KOPT-K1 (cell line): ENCODE results near the gene ANKRD13A.
"Not testable (repeated sequence)": the region's sequence is repeated elsewhere in the genome, so short reads cannot be mapped to it uniquely, and the experiment has no call there.

ENCODE experiments used
- H3K27ac ChIP-seq: fragments of 200-600 bp; sonication (generic); 2 replicates; pipeline ENCODE4 v1.5.1; 2016; ENCODE audit warnings: antibody characterized with exemption, mild to moderate bottlenecking, low read depth, low read length; ENCODE audit not compliant: poor library complexity, severe bottlenecking
- H3K36me3 ChIP-seq: fragments of 200-600 bp; sonication (generic); 2 replicates; pipeline ENCODE4 v1.5.1; 2017; ENCODE audit warnings: antibody characterized with exemption, mild to moderate bottlenecking, low read length, moderate library complexity; ENCODE audit not compliant: insufficient read depth
- H3K9me3 ChIP-seq: fragments of 200-600 bp; sonication (generic); 2 replicates; pipeline ENCODE4 v1.5.1; 2017; ENCODE audit warnings: antibody characterized with exemption, low read length, mild to moderate bottlenecking; ENCODE audit not compliant: insufficient read depth, poor library complexity, severe bottlenecking

ANKRD13A gene

DNA sequence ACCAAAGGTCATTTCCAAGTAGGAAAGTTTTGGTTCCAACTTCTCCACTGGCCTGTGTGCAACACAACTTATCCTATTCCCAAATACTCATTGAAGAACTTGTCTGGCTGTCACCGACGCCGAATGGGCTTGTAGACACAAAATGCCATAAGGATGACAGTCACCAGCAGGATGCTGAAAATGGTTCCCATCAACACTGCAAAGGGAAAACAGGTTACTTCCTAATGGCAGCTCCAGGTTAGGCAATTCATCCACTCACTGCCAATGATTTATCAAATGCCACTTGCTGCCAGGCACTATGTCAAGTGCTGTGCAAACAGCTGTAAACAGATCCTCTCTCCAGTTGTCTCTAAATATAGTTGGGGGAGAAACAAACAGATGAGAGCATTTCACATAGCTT is 43.0 kb downstream of the ANKRD13A start:
- H3K36me3 ChIP-seq = peaks cover 50% of the 10 kb centered on the region
- H3K27ac ChIP-seq = no peak overlapping the region
- no peaks in the 10 kb centered on the region for H3K9me3 ChIP-seq

DNA sequence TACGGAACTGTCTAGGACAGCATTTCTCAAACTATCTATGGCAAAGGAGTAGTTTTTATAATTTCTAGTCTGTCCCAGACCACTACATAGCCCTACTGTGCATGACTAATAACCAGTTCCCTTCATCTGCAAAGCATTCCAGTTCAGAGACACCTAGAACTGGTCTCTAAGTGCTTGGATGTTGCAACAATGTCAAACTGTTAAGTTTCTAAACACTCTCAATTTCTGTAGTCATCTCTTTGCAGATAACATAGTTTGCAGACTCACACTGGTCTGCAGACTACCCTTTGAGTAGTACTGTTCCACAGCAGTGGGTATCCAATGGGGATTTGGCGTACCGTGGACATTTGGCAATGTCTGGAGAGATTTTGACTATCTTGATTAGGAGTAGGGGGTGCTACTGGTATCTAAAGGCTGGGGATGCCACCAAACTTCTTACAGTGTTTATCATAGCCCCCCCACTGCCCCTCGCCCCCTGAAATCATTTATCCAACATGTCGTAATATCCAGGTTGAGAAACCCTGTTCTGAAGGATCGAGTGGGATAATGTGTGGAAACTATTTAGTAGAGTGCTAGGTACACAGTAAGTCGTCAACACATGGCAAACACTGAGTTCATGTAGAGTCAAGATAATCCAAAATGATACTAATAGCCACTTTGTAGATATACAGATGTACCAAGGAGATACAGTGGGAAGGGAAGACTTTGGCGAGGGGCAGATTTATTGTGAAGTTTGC is 47.4 kb downstream of the ANKRD13A start:
- Histone ChIP-seq H3K36me3 (peaks cover 11% of the 10 kb centered on the region), H3K9me3 (no peaks in the 10 kb centered on the region), H3K27ac (no peak overlapping the region)

DNA sequence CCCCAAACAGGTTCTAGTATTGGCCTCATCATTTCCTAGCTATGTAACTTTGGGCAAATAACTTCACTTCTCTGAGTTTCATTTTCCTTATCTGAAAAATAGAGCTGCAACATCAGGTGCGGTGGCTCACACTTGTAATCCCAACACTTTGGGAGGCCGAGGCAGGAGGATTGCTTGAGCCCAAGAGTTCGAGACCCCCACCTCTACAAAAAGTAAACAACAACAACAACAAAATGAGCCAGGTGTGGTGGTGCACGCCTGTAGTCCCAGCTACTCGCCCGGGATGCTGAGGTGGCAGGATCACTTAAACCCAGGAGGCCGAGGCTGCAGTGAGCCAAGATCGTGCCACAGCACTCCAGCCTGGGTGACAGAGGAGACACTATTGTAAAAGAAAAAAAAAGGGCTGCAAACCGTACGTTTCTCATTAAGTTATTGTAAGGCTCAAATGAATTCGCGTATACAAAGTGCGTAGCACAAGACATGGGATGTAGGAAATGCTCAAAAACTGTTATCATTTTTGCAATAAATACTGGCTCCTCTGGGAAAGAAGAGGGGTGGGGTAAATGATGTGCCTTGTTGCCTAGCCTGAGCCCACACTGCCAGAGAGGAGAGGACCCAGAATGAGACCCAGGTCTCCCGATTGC is 48.2 kb downstream of the ANKRD13A start:
- H3K36me3 ChIP-seq = peaks cover 3% of the 10 kb centered on the region
- peak overlapping the region; percentile 74 for H3K27ac ChIP-seq
- no peaks in the 10 kb centered on the region for H3K9me3 ChIP-seq

DNA sequence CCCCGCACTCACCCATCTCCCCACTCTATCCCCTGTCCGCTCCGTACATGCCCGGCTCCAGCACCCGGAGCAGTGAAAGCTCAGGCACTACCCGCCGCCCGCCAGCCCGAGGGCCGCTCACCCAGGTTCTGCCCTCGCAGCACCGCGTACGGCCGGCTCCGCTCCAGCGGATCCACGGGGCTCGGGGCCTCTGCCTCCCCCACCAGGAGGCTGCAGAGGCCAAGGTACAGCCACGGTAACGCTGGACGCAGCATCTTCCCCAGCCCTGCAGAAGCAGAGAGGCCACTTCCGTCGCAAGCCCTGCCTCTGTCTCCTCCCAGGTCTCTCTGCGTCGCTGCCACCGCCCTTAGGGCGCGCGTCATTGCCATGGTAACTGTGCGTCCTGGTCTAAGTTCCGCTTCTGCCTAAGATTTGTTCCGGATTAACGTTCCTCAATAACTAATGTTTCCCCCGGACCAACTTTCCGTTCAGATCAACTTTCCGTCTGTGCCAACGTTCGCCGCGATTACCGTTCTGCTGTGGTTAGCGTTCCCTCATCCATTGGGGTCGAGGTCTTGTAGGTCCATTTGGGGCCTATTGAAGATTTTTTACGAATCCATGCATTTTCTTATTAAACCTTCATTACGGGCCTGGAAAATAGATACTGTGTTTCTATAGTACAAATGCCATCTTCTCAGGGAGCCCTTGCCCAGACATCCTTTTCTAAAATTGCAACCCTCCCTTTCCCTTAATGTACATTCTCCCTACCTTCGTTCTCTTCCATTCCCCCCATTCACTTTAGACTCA is 49.2 kb downstream of the ANKRD13A start, which contains the start of gene C12orf76:
Gene C12orf76, minus strand, starts transcription at position 281 of the 786 bp plus-strand sequence. Its CDS starts 27 bp downstream, at position 254.
- H3K36me3 ChIP-seq = no peaks in the 10 kb centered on the region
- peak within 1 kb of the TSS; percentile 74 for H3K27ac ChIP-seq
- no peaks in the 10 kb centered on the region for H3K9me3 ChIP-seq

GRCh38 chr12:110049034-110049433 is 49.8 kb downstream of the ANKRD13A start:
- peak overlapping the region; percentile 74 for H3K27ac ChIP-seq
- H3K36me3 ChIP-seq, H3K9me3 ChIP-seq: not testable (repeated sequence)

DNA sequence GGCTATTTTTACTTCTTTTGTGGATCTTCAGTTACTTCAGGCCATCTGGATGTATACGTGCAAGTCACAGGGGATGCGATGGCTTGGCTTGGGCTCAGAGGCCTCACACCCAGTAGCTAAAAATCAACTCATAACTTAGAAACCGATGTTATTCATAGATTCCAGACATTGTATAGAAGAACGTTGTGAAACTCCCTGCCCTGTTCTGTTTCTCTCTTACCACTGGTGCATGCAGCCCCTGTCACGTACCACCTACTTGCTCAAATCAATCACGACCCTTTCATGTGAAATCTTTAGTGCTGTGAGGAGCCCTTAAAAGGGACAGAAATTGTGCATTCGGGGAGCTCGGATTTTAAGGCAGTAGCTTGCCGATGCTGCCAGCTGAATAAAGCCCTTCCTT is 50.4 kb downstream of the ANKRD13A start:
- H3K36me3 ChIP-seq, H3K27ac ChIP-seq, H3K9me3 ChIP-seq: not testable (repeated sequence)

GRCh38 chr12:110050927-110051326 is 51.7 kb downstream of the ANKRD13A start:
- Histone ChIP-seq H3K36me3 (no peaks in the 10 kb centered on the region), H3K27ac (no peak overlapping the region), H3K9me3 (no peaks in the 10 kb centered on the region)

- H3K36me3 ChIP-seq, H3K27ac ChIP-seq, H3K9me3 ChIP-seq: not testable (repeated sequence)
Observed at GRCh38 chr12:110055375-110056352, 56.4 kb downstream of the ANKRD13A start.

DNA sequence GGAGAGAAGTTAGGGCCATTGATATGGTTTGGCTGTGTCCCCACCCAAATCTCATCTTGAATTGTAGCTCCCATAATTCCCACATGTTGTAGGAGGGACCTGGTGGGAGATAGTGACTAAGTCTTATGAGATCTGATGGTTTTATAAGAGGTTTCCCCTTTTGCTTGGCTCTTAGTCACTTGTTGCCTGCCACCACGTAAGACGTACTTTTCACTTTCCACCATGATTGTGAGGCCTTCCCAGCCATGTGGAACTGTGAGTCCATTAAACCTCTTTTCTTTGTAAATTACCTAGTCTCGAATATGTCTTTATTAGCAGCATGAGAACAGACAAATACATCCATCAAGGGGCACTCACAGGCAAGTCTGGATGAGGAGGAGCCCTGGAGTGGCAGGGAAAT is 57.4 kb downstream of the ANKRD13A start:
- not testable (repeated sequence) for H3K36me3 ChIP-seq, H3K27ac ChIP-seq, H3K9me3 ChIP-seq

- Histone ChIP-seq H3K9me3 (no peaks in the 10 kb centered on the region), H3K36me3 (no peaks in the 10 kb centered on the region), H3K27ac (no peak overlapping the region)
Observed at GRCh38 chr12:110058875-110059615, 59.8 kb downstream of the ANKRD13A start.

- Histone ChIP-seq H3K27ac (no peak overlapping the region), H3K9me3 (no peaks in the 10 kb centered on the region), H3K36me3 (no peaks in the 10 kb centered on the region)
Observed at GRCh38 chr12:110059651-110060000, 60.4 kb downstream of the ANKRD13A start.

GRCh38 chr12:110062241-110062640 is 63.0 kb downstream of the ANKRD13A start:
- H3K27ac ChIP-seq = no peak overlapping the region
- 0 out of 2 replicates have a peak, but pooled peaks cover 6% of the 10 kb centered on the region for H3K36me3 ChIP-seq

DNA sequence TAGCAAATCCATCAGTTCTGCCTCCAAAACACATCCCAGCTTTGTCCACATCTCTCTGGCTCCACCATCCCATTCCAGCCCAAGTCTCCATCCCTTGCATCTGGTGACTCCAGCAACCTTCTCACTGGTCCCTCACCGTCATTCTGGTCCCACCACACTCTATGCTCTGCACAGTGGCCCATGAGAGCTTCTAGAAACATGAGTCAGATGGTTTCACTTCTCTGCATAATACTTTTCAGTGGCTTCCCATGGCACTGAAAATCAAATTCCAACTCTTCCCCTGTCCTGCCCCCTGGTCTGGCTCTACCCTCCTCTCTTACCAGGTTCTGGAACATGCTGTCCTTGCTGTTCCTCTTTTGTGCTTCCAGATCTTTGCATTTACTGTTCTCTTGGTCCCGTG is 66.3 kb downstream of the ANKRD13A start:
- 0 out of 2 replicates have a peak, but pooled peaks cover 6% of the 10 kb centered on the region for H3K36me3 ChIP-seq
- no peak overlapping the region for H3K27ac ChIP-seq
- H3K9me3 ChIP-seq = no peaks in the 10 kb centered on the region

More at GRCh38 chr12:110062241-110062640, 63.0 kb downstream of the ANKRD13A start:
- no peaks in the 10 kb centered on the region for H3K9me3 ChIP-seq

- Histone ChIP-seq H3K9me3 (no peaks in the 10 kb centered on the region), H3K27ac (no peak overlapping the region), H3K36me3 (0 out of 2 replicates have a peak, but pooled peaks cover 6% of the 10 kb centered on the region)
Observed at GRCh38 chr12:110067531-110067930, 68.3 kb downstream of the ANKRD13A start.
